ENCODE results near the gene MCTP1. TPM values are rescaled to one million over a fixed set of nuclear protein-coding genes. Genes with fewer than 3 reads are reported as not detected.

Gene MCTP1
- total RNA-seq, 1 donor from 2014 or later, result 1.9 TPM

GRCh38 chr5:94906750-94907149 lies 378.1 kb downstream of the MCTP1 start:
- Mint-ChIP-seq H3K36me3 (ENCODE audit: low read depth) (no peaks in the 10 kb centered on the region), H3K4me3 (no peak overlapping the region), H3K27me3 (no peaks in the 10 kb centered on the region), H3K27ac (no peak overlapping the region), H3K9me3 (peaks cover 2% of the 10 kb centered on the region), H3K4me1 (no peaks in the 10 kb centered on the region)
- CTCF ChIA-PET, result no interaction called here
- POLR2A ChIA-PET, result no interaction called here
- no peak for DNase-seq
- no peak for TF ChIP-seq CTCF (IDR thresholded peaks at IDR 0.05)
- ATAC-seq (ENCODE audit: low read depth), result no peak
- intact Hi-C loops (cut with micrococcal nuclease), result no loop called here

GRCh38 chr5:94903726-94904125 lies 381.2 kb downstream of the MCTP1 start:
- DNase-seq (no peak), ATAC-seq (ENCODE audit: low read depth) (no peak)
- POLR2A ChIA-PET, result no interaction called here

GRCh38 chr5:94901191-94901979 lies 383.5 kb downstream of the MCTP1 start:
- no peak for TF ChIP-seq CTCF (IDR thresholded peaks at IDR 0.05)
- Mint-ChIP-seq H3K4me1 (no peaks in the 10 kb centered on the region), H3K4me3 (no peak overlapping the region), H3K27ac (no peak overlapping the region), H3K9me3 (no peaks in the 10 kb centered on the region), H3K36me3 (ENCODE audit: low read depth) (no peaks in the 10 kb centered on the region), H3K27me3 (no peaks in the 10 kb centered on the region)
- DNase-seq, result no peak
- POLR2A ChIA-PET, result no interaction called here
- CTCF ChIA-PET, result no interaction called here
- no peak for ATAC-seq (ENCODE audit: low read depth)
- intact Hi-C loops (cut with micrococcal nuclease), result no loop called here

More at GRCh38 chr5:94903726-94904125, 381.2 kb downstream of the MCTP1 start:
- H3K4me3 Mint-ChIP-seq, result no peak overlapping the region
- CTCF ChIA-PET, result no interaction called here
- H3K36me3 Mint-ChIP-seq (ENCODE audit: low read depth), result no peaks in the 10 kb centered on the region
- no peaks in the 10 kb centered on the region for H3K9me3 Mint-ChIP-seq
- intact Hi-C loops (cut with micrococcal nuclease), result no loop called here
- no peak for TF ChIP-seq CTCF (IDR thresholded peaks at IDR 0.05)
- H3K4me1 Mint-ChIP-seq, result no peaks in the 10 kb centered on the region
- no peak overlapping the region for H3K27ac Mint-ChIP-seq
- no peaks in the 10 kb centered on the region for H3K27me3 Mint-ChIP-seq

GRCh38 chr5:94900006-94900505 lies 384.8 kb downstream of the MCTP1 start:
- CTCF ChIA-PET, result interaction anchor here (0.8 kb wide), 1 partner anchor 8 kb away, joined by 3 read pairs; no protein-coding TSS in a partner anchor
- no peaks in the 10 kb centered on the region for H3K36me3 Mint-ChIP-seq (ENCODE audit: low read depth)
- H3K27me3 Mint-ChIP-seq, result no peaks in the 10 kb centered on the region
- TF ChIP-seq CTCF (IDR thresholded peaks at IDR 0.05), result no peak
- no peak overlapping the region for H3K27ac Mint-ChIP-seq
- intact Hi-C loops (cut with micrococcal nuclease), result no loop called here
- no peak for DNase-seq
- no peak overlapping the region for H3K4me3 Mint-ChIP-seq
- POLR2A ChIA-PET, result no interaction called here
- H3K4me1 Mint-ChIP-seq, result no peaks in the 10 kb centered on the region
- H3K9me3 Mint-ChIP-seq, result no peaks in the 10 kb centered on the region
- no peak for ATAC-seq (ENCODE audit: low read depth)

GRCh38 chr5:94893412-94894135 lies 391.3 kb downstream of the MCTP1 start:
- CTCF ChIA-PET, result no interaction called here
- TF ChIP-seq CTCF (IDR thresholded peaks at IDR 0.05), result no peak
- H3K9me3 Mint-ChIP-seq, result no peaks in the 10 kb centered on the region
- no peak for ATAC-seq (ENCODE audit: low read depth)
- intact Hi-C loops (cut with micrococcal nuclease), result no loop called here
- H3K4me1 Mint-ChIP-seq, result no peaks in the 10 kb centered on the region
- no peak overlapping the region for H3K27ac Mint-ChIP-seq
- H3K4me3 Mint-ChIP-seq, result no peak overlapping the region
- no peaks in the 10 kb centered on the region for H3K27me3 Mint-ChIP-seq
- no peak for DNase-seq
- POLR2A ChIA-PET, result no interaction called here
- no peaks in the 10 kb centered on the region for H3K36me3 Mint-ChIP-seq (ENCODE audit: low read depth)

All from activated B cell treated with CpG ODN at 0.5 μM for 24 hours (primary cell).